SK-N-MC (cell line): Measurements from ENCODE around the gene RPL7L1.

Experiments used
- EZH2 ChIP-seq: fragments of 200-600 bp; sonication (generic); IDR thresholded peaks from one replicate; pipeline ENCODE4 v1.6.1; 2017; ENCODE audit warnings: antibody characterized with exemption
- FOXP2 ChIP-seq: optimal IDR thresholded peaks from 2 replicates; pipeline ENCODE3; 2011; ENCODE audit warnings: mild to moderate bottlenecking, moderate library complexity; ENCODE audit not compliant: insufficient read depth; ENCODE audit errors: extremely low read length, control extremely low read depth
- POLR2AphosphoS5 ChIP-seq: IDR thresholded peaks from 2 replicates; pipeline ENCODE4 v1.6.1; 2012; ENCODE audit warnings: mild to moderate bottlenecking, low read depth, low read length, borderline replicate concordance

DNA sequence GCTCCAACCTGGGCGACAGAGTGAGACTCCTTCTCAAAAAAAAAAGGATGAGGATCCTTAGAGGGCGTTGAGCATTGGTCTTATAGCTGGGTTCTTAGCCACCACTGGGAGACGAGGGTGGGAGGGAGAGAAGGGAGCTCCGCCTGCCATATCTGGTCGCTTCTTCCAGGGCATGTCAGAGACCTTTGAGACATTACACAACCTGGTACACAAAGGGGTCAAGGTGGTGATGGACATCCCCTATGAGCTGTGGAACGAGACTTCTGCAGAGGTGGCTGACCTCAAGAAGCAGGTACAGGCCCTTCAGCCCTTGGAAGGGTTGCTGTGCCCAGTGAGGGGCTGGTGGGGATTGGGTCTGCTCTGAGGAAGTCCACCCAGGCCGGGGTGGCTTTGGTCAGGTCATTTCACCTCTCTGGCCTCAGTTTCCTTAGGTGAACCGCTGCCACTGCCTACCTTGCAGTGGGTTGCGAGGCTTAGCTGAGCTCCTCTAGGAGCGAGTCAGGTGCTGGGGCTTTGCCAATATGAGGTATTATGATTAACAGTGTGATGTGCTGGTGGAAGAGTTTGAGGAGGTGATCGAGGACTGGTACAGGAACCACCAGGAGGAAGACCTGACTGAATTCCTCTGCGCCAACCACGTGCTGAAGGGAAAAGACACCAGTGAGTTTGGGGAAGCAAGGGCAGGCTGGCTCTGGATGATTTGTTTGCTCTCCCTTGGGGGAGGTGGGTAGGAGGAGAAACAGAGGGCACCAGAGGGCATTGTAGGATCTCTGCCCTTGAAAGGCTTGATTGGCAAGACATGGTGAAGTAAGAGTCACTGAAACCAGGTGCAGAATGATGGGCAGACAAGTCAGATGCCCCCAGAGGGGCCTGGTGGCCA is 58.4 kb downstream of the RPL7L1 start:
- TF ChIP-seq POLR2AphosphoS5 (no peak), EZH2 (no peak), FOXP2 (no peak)
